Measurements from ENCODE around the gene LCN15.
A peak's percentile ranks its signal among the peaks of the same experiment; 100 is the strongest.
"Not testable (repeated sequence)": the region's sequence is repeated elsewhere in the genome, so short reads cannot be mapped to it uniquely, and the experiment has no call there.

The LCN15 gene

GRCh38 chr9:136711751-136712689, 52.3 kb downstream of the LCN15 start, which contains the start of gene DIPK1B:
DIPK1B (plus strand) TSS chr9:136712572; CDS start chr9:136712666, 94 bp downstream.
- Histone ChIP-seq H3K36me3 (ENCODE audit: insufficient read depth, low read length) (no peaks in the 10 kb centered on the region), H3K27ac (ENCODE audit: low read depth, low read length) (peak within 1 kb of the TSS; percentile 70), H3K4me1 (ENCODE audit: insufficient read depth, low read length) (peaks cover 13% of the 10 kb centered on the region), H3K4me3 (ENCODE audit: low read depth in 1 of 2, low read length in 2 of 2) (peak within 1 kb of the TSS; percentile 41 to 52), H3K9me3 (ENCODE audit: low read length) (no peaks in the 10 kb centered on the region), H3K27me3 (ENCODE audit: control insufficient read depth in 1 of 2, insufficient read depth in 2 of 2, low read length in 2 of 2) (peaks cover 0 to 9% of the 10 kb centered on the region in 2 donors), H3K9ac (ENCODE audit: low read length) (no peak within 1 kb of the TSS)

GRCh38 chr9:136711219-136711648, 53.1 kb downstream of the LCN15 start:
- H3K27me3 ChIP-seq (ENCODE audit: control insufficient read depth in 1 of 2, insufficient read depth in 2 of 2, low read length in 2 of 2); H3K9ac ChIP-seq (ENCODE audit: low read length); H3K9me3 ChIP-seq (ENCODE audit: low read length); H3K27ac ChIP-seq (ENCODE audit: low read depth, low read length); H3K36me3 ChIP-seq (ENCODE audit: insufficient read depth, low read length): not testable (repeated sequence)
- Histone ChIP-seq H3K4me1 (ENCODE audit: insufficient read depth, low read length) (peaks cover 13% of the 10 kb centered on the region), H3K4me3 (ENCODE audit: low read depth in 1 of 2, low read length in 2 of 2) (peak overlapping the region in 1 of 2 donors; percentile 41)

- no peak overlapping the region for H3K9ac ChIP-seq (ENCODE audit: low read length)
- H3K9me3 ChIP-seq (ENCODE audit: low read length) = no peaks in the 10 kb centered on the region
- H3K36me3 ChIP-seq (ENCODE audit: insufficient read depth, low read length) = no peaks in the 10 kb centered on the region
- H3K27ac ChIP-seq (ENCODE audit: low read depth, low read length) = no peak overlapping the region
- H3K4me3 ChIP-seq (ENCODE audit: low read depth in 1 of 2, low read length in 2 of 2) = no peak overlapping the region
- peaks cover 13% of the 10 kb centered on the region for H3K4me1 ChIP-seq (ENCODE audit: insufficient read depth, low read length)
- H3K27me3 ChIP-seq (ENCODE audit: control insufficient read depth in 1 of 2, insufficient read depth in 2 of 2, low read length in 2 of 2) = peaks cover 0 to 9% of the 10 kb centered on the region in 2 donors
These were observed 53.8 kb downstream of the LCN15 start for GRCh38 chr9:136710543-136710942.
